ENCODE results near the gene CCS. TPM values are rescaled to one million over a fixed set of nuclear protein-coding genes. Genes with fewer than 3 reads are reported as not detected.
A peak's percentile ranks its signal among the peaks of the same experiment; 100 is the strongest.

CCS gene
- total and polyA plus RNA-seq, 2 experiments from 2014 or later = 86.6 to 117 TPM

DNA sequence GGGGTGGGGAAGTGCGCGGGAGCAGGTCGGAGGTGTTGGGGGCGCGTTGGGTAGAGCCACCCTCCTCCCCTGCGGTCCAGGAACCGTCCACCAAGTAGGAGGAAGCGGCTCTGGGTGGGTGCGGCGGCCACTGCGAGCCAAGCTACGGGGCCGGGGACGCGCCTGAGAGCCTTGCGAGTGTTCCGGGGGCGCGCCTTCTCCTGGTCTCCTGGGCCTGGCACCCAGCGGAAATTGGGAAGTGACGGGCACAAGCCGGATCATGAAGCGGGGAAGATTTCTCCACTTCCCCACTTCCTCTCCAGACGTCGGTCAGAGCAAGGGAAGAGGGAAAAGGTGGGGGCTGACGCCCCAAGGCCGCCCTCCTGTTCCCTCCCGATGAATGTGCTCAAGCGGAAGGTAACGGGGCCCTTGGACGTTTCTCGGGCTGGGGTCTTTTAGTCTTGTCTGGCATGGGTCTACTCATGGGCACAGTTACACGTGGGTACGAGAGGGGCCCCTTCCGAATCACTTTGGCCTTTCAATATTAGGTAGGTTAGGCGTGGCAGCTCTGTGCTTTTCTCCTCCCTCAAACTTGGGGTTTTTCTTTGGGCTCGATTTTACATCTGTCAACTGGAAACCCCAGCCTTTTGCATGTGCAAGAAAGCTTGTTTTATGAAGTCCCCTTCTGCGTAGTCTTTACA is 24.3 kb downstream of the CCS start:
- Histone ChIP-seq H3K27me3 (no peaks in the 10 kb centered on the region), H3K9me3 (ENCODE audit: low read depth) (no peaks in the 10 kb centered on the region), H3K4me1 (ENCODE audit: low read depth) (peaks cover 32% of the 10 kb centered on the region), H3K27ac (peak overlapping the region; percentile 89), H3K36me3 (peaks cover 1% of the 10 kb centered on the region), H3K4me3 (peak overlapping the region; percentile 91)
- DNase-seq (ENCODE audit: low read depth in 1 of 2, low spot score in 1 of 2) = peak; percentile 68 to 78
- TF ChIP-seq, protein P1, sequence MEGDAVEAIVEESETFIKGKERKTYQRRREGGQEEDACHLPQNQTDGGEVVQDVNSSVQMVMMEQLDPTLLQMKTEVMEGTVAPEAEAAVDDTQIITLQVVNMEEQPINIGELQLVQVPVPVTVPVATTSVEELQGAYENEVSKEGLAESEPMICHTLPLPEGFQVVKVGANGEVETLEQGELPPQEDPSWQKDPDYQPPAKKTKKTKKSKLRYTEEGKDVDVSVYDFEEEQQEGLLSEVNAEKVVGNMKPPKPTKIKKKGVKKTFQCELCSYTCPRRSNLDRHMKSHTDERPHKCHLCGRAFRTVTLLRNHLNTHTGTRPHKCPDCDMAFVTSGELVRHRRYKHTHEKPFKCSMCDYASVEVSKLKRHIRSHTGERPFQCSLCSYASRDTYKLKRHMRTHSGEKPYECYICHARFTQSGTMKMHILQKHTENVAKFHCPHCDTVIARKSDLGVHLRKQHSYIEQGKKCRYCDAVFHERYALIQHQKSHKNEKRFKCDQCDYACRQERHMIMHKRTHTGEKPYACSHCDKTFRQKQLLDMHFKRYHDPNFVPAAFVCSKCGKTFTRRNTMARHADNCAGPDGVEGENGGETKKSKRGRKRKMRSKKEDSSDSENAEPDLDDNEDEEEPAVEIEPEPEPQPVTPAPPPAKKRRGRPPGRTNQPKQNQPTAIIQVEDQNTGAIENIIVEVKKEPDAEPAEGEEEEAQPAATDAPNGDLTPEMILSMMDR (IDR thresholded peaks at IDR 0.05; ENCODE audit: low read depth, low read length) = no peak

DNA sequence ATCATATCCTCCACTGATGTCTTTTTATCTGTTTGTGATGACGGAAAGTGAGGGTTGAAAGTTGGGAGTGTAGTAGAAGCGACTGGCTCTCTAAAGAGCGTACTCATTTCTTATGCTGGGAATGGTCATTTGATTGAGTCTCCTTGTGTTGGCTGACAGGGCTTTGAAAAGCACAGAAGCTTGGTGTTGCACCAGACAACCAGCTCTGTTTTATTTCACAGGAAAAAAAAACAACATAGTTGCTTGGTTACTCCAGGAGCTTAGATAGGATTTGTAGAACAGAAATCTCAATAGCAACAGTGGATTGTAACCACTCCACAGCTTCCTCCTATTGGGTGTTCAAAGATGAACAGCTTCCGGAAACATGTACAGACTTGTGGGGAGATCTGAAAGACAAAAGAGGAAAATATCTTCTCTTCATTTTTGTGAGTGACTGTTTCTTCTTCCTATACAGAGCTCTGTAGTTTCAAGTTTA is 26.1 kb downstream of the CCS start:
- Histone ChIP-seq H3K4me3 (peak overlapping the region; percentile 91), H3K4me1 (ENCODE audit: low read depth) (peaks cover 32% of the 10 kb centered on the region), H3K27me3 (no peaks in the 10 kb centered on the region), H3K27ac (peak overlapping the region; percentile 81), H3K9me3 (ENCODE audit: low read depth) (no peaks in the 10 kb centered on the region), H3K36me3 (peaks cover 10% of the 10 kb centered on the region)
- TF ChIP-seq, protein P1 (IDR thresholded peaks at IDR 0.05; ENCODE audit: low read depth, low read length) = no peak
- peak; percentile 65 to 87 for DNase-seq (ENCODE audit: low read depth in 1 of 2, low spot score in 1 of 2)

GRCh38 chr11:66624450-66624849 is 31.5 kb downstream of the CCS start:
- Histone ChIP-seq H3K36me3 (peaks cover 54% of the 10 kb centered on the region), H3K27me3 (no peaks in the 10 kb centered on the region), H3K27ac (no peak overlapping the region), H3K4me1 (ENCODE audit: low read depth) (peaks cover 10% of the 10 kb centered on the region), H3K4me3 (no peak overlapping the region), H3K9me3 (ENCODE audit: low read depth) (no peaks in the 10 kb centered on the region)
- TF ChIP-seq, protein P1 (IDR thresholded peaks at IDR 0.05; ENCODE audit: low read depth, low read length) = no peak
- DNase-seq (ENCODE audit: low read depth in 1 of 2, low spot score in 1 of 2) = no peak

DNA sequence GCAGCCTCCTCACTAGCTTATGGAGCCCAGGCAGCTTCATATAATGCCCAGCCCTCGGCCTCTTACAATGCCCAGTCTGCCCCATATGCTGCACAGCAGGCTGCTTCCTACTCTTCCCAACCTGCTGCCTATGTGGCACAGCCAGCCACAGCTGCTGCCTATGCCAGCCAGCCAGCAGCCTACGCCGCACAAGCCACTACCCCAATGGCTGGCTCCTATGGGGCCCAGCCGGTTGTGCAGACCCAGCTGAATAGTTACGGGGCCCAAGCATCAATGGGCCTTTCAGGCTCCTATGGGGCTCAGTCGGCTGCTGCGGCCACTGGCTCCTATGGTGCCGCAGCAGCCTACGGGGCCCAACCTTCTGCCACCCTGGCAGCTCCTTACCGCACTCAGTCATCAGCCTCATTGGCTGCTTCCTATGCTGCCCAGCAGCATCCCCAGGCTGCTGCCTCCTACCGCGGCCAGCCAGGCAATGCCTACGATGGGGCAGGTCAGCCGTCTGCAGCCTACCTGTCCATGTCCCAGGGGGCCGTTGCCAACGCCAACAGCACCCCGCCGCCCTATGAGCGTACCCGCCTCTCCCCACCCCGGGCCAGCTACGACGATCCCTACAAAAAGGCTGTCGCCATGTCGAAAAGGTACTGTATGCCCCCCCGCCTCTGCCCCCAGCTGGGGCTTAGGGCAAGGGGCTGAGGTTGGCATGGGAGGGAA is 32.2 kb downstream of the CCS start:
- TF ChIP-seq, protein P1 (IDR thresholded peaks at IDR 0.05; ENCODE audit: low read depth, low read length) = no peak
- no peaks in the 10 kb centered on the region for H3K27me3 ChIP-seq
- H3K4me1 ChIP-seq (ENCODE audit: low read depth) = peaks cover 8% of the 10 kb centered on the region
- H3K4me3 ChIP-seq = no peak overlapping the region
- no peaks in the 10 kb centered on the region for H3K9me3 ChIP-seq (ENCODE audit: low read depth)
- no peak for DNase-seq (ENCODE audit: low read depth in 1 of 2, low spot score in 1 of 2)
- H3K36me3 ChIP-seq = peaks cover 62% of the 10 kb centered on the region
- H3K27ac ChIP-seq = no peak overlapping the region

DNA sequence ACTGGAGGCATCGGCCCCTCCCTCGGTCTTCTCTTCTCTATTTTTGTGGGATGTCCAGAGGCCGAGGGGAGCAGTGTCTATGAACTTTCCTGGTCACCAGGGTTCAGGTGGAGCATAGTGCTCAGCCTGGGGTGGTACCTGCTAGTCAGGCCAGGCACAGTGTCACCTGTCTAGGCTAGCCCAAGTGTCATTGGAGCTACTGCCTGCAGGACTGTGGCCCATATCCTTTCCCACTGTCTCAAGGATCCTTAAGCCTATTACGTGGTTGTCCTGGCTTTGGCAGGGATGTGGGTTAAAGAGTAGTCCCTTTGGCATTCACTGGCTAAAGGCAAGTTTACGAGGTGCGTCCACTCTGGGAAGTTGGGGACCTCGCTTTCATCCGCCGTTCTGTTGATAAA is 32.8 kb downstream of the CCS start:
- DNase-seq (ENCODE audit: low read depth in 1 of 2, low spot score in 1 of 2) = no peak
- H3K36me3 ChIP-seq = peaks cover 62% of the 10 kb centered on the region

More for the DNA sequence above, 32.8 kb downstream of the CCS start:
- Histone ChIP-seq H3K9me3 (ENCODE audit: low read depth) (no peaks in the 10 kb centered on the region), H3K4me3 (no peak overlapping the region), H3K4me1 (ENCODE audit: low read depth) (peaks cover 8% of the 10 kb centered on the region), H3K27me3 (no peaks in the 10 kb centered on the region), H3K27ac (no peak overlapping the region)
- TF ChIP-seq, protein P1 (IDR thresholded peaks at IDR 0.05; ENCODE audit: low read depth, low read length) = no peak

Data from cardiac muscle cell (in vitro differentiated cells and primary cell).